Gastroesophageal sphincter (tissue), 4 donors: ENCODE data around the gene SLC35E4. TPM values are rescaled to one million over a fixed set of nuclear protein-coding genes. Genes with fewer than 3 reads are reported as not detected.
A peak's percentile ranks its signal among the peaks of the same experiment; 100 is the strongest.

Experiments
- ATAC-seq: fragments of 150-250 bp; one replicate; pipeline ENCODE4 v1.9.1; 2016; ENCODE audit warnings: mild to moderate bottlenecking, moderate library complexity
- H3K27ac ChIP-seq, 4 donors: fragments of 200-600 bp; sonication (generic) in 3 of 4; 1 replicate in 3 of 4; 2 replicates in 1 of 4; pipeline ENCODE4 v1.5.1; 2016 to 2019
- H3K27me3 ChIP-seq: fragments of 200-600 bp; sonication (generic); one replicate; pipeline ENCODE4 v1.5.1; 2019
- H3K36me3 ChIP-seq, 2 donors: fragments of 200-600 bp; sonication (generic); one replicate each; pipeline ENCODE4 v1.5.1; 2019; ENCODE audit warnings: control low read depth in 1 of 2
- H3K4me1 ChIP-seq, 3 donors: fragments of 200-600 bp; sonication (generic); 1 replicate in 2 of 3; 2 replicates in 1 of 3; pipeline ENCODE4 v1.5.1; 2016 to 2019; ENCODE audit warnings: control low read depth in 2 of 3
- H3K4me3 ChIP-seq, 2 donors: fragments of 200-600 bp; sonication (generic); one replicate each; pipeline ENCODE4 v1.5.1; 2019; ENCODE audit warnings: mild to moderate bottlenecking in 1 of 2, moderate library complexity in 1 of 2
- H3K9me3 ChIP-seq, 3 donors: fragments of 200-600 bp; sonication (generic); one replicate each; pipeline ENCODE4 v1.5.1; 2017 to 2019; ENCODE audit warnings: control low read depth in 2 of 3
- CTCF ChIP-seq, 4 experiments: fragments of 200-600 bp in 2 of 4; fragments of 450-650 bp in 2 of 4; sonication (generic) in 1 of 4; IDR thresholded peaks; one replicate each; pipeline ENCODE4 v1.5.1; 2017 to 2019; ENCODE audit warnings: antibody characterized with exemption in 4 of 4, mild to moderate bottlenecking in 2 of 4, moderate library complexity in 2 of 4
- EP300 ChIP-seq: sonication (generic); formaldehyde crosslinking; IDR thresholded peaks from one replicate; pipeline ENCODE4 v1.6.1; 2017; ENCODE audit warnings: antibody characterized with exemption, mild to moderate bottlenecking
- POLR2A ChIP-seq, 2 donors: fragments of 450-650 bp; IDR thresholded peaks; one replicate each; pipeline ENCODE4 v1.6.1; 2017; ENCODE audit warnings: antibody characterized with exemption in 2 of 2, mild to moderate bottlenecking in 2 of 2, moderate library complexity in 1 of 2
- POLR2AphosphoS5 ChIP-seq: sonication (generic); formaldehyde crosslinking; IDR thresholded peaks from one replicate; pipeline ENCODE4 v1.6.1; 2017; ENCODE audit warnings: antibody characterized with exemption
- WGBS, 2 donors: methylation state at CpG; one replicate each; pipeline ENCODE4 v1.1.5; 2018; ENCODE audit warnings: low coverage in 1 of 2; 5-methylcytosine and 5-hydroxymethylcytosine counted together
- total RNA-seq, 4 donors: library from RNA; depleted of rRNA; stranded (reverse); fragments of >200 nt; gene quantifications; one replicate each; pipeline ENCODE4 v1.1.0, GENCODE V29; 2016

The SLC35E4 gene
- total RNA-seq, 4 donors from 2014 or later, result 6.5 to 13.5 (median 10.9) TPM

- Histone ChIP-seq H3K27me3 (peaks cover 6% of the 10 kb centered on the region), H3K4me1 (peaks cover 0 to 15% (median 7%) of the 10 kb centered on the region in 3 donors), H3K4me3 (no peak overlapping the region), H3K36me3 (no peaks in the 10 kb centered on the region), H3K9me3 (no peaks in the 10 kb centered on the region), H3K27ac (no peak overlapping the region)
- no peak for TF ChIP-seq EP300
- no peak for TF ChIP-seq POLR2AphosphoS5
- TF ChIP-seq CTCF (IDR thresholded peaks at IDR 0.05), result no peak
- no peak for TF ChIP-seq POLR2A (IDR thresholded peaks at IDR 0.05)
- no peak for ATAC-seq
- WGBS, 2 donors, result 81 to 82% methylated on average over 4 to 5 of the region's 5 CpGs
These were observed 34.1 kb upstream of the SLC35E4 start for GRCh38 chr22:30601464-30601863.

- peaks cover 0 to 20% (median 7%) of the 10 kb centered on the region in 3 donors for H3K4me1 ChIP-seq
- no peak overlapping the region for H3K27ac ChIP-seq
- H3K27me3 ChIP-seq, result peaks cover under 1% of the 10 kb centered on the region
- H3K4me3 ChIP-seq, result no peak overlapping the region
- H3K36me3 ChIP-seq, result no peaks in the 10 kb centered on the region
- TF ChIP-seq EP300, result no peak
- TF ChIP-seq POLR2A (IDR thresholded peaks at IDR 0.05), result no peak
- TF ChIP-seq CTCF (IDR thresholded peaks at IDR 0.05), result no peak
- no peak for TF ChIP-seq POLR2AphosphoS5
- no peak for ATAC-seq
- H3K9me3 ChIP-seq, result no peaks in the 10 kb centered on the region
- WGBS, 2 donors, result 45 to 61% methylated on average over 2 to 3 of the region's 3 CpGs
These were observed 33.5 kb upstream of the SLC35E4 start for GRCh38 chr22:30602049-30602448.

DNA sequence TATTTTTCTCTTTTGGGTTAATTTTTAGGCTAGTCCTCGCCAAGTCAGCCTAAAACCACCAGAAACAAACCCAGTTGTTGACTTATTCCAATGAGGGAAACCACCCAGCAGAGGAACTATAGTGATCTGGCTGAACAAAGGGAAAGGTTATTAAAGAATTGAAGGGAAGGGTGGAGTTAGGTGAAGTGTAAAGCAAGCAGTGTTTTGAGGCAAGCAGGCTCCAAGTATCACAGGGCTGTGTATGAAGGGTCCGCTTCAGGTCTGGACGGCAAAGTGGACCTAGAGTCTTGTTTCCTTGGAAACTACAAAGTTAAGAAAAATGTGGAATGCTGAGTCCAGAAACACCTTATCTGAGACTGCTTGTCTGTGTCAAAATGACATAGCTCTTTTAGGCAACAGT lies 31.8 kb upstream of the SLC35E4 start:
- Histone ChIP-seq H3K9me3 (no peaks in the 10 kb centered on the region), H3K36me3 (no peaks in the 10 kb centered on the region), H3K27me3 (no peaks in the 10 kb centered on the region), H3K4me1 (peaks cover 0 to 37% (median 21%) of the 10 kb centered on the region in 3 donors), H3K27ac (no peak overlapping the region), H3K4me3 (no peak overlapping the region)
- WGBS, 2 donors, result 53 to 79% methylated on average over 3 of the region's 3 CpGs
- TF ChIP-seq POLR2A (IDR thresholded peaks at IDR 0.05), result no peak
- TF ChIP-seq CTCF (IDR thresholded peaks at IDR 0.05), result no peak
- no peak for TF ChIP-seq POLR2AphosphoS5
- TF ChIP-seq EP300, result no peak
- no peak for ATAC-seq

GRCh38 chr22:30604723-30605122 lies 30.9 kb upstream of the SLC35E4 start:
- ATAC-seq, result no peak
- no peaks in the 10 kb centered on the region for H3K36me3 ChIP-seq
- peaks cover 0 to 46% (median 28%) of the 10 kb centered on the region in 3 donors for H3K4me1 ChIP-seq
- no peak overlapping the region for H3K27ac ChIP-seq
- no peak overlapping the region for H3K4me3 ChIP-seq
- 71 to 89% methylated on average over 2 of the region's 2 CpGs for WGBS, 2 donors
- no peaks in the 10 kb centered on the region for H3K9me3 ChIP-seq
- no peak for TF ChIP-seq CTCF (IDR thresholded peaks at IDR 0.05)
- no peaks in the 10 kb centered on the region for H3K27me3 ChIP-seq

GRCh38 chr22:30605449-30606110 lies 30.0 kb upstream of the SLC35E4 start:
- ATAC-seq, result peak; percentile 35
- peak overlapping the region in 1 of 2 donors; percentile 69 for H3K4me3 ChIP-seq
- no peaks in the 10 kb centered on the region for H3K9me3 ChIP-seq
- peak overlapping the region in 2 of 4 donors; percentile 78 for H3K27ac ChIP-seq
- no peaks in the 10 kb centered on the region for H3K27me3 ChIP-seq
- TF ChIP-seq CTCF (IDR thresholded peaks at IDR 0.05), result peak in 3 of 4 experiments; percentile 51 to 71 (median 66)
- TF ChIP-seq POLR2AphosphoS5, result no peak
- peaks cover 0 to 52% (median 29%) of the 10 kb centered on the region in 3 donors for H3K4me1 ChIP-seq
- 35 to 57% methylated on average over 1 to 6 of the region's 9 CpGs for WGBS, 2 donors
- peaks cover 0 to 1% of the 10 kb centered on the region in 2 donors for H3K36me3 ChIP-seq
